HEK293 (cell line): ENCODE results near the gene SOX2.
A peak's percentile ranks its signal among the peaks of the same experiment; 100 is the strongest.

Source experiments
- CTCF ChIA-PET: fragments of 350-600 bp; formaldehyde crosslinking; extraction: SDS; loops from one replicate; lab custom pipeline; 2021; ENCODE audit warnings: antibody characterized with exemption; lab: Yijun Ruan, JAX
- POLR2A ChIA-PET: fragments of 300-600 bp; formaldehyde crosslinking; extraction: SDS; loops from one replicate; lab custom pipeline; 2020; ENCODE audit warnings: antibody characterized with exemption, inconsistent platforms; lab: Yijun Ruan, JAX
- H3K27ac ChIP-seq: fragments of 200-500 bp; sonication (Bioruptor generic); 2 replicates; pipeline ENCODE4 v1.5.1; 2014; ENCODE audit warnings: low read depth, low read length, control low read depth, inconsistent platforms; ENCODE audit errors: extremely low read depth
- H3K36me3 ChIP-seq, 2 experiments: fragments of 200-500 bp in 1 of 2; sonication (Bioruptor generic) in 1 of 2; 1 replicate in 1 of 2; 2 replicates in 1 of 2; pipeline ENCODE4 v1.5.1; 2014 to 2017; ENCODE audit warnings: inconsistent platforms in 2 of 2, low read length in 2 of 2; ENCODE audit not compliant: control insufficient read depth in 2 of 2, insufficient read depth in 1 of 2
- H3K4me1 ChIP-seq: fragments of 200-500 bp; sonication (Bioruptor generic); 2 replicates; pipeline ENCODE4 v1.5.1; 2014; ENCODE audit warnings: mild to moderate bottlenecking, low read length, inconsistent platforms; ENCODE audit not compliant: control insufficient read depth, insufficient read depth
- H3K4me3 ChIP-seq: 2 replicates; pipeline ENCODE4 v1.5.1; 2011; ENCODE audit warnings: low read depth, mild to moderate bottlenecking, control low read depth, low read length, moderate library complexity
- H3K9me3 ChIP-seq: fragments of 200-500 bp; sonication (Bioruptor generic); 2 replicates; pipeline ENCODE4 v1.5.1; 2014; ENCODE audit warnings: low read depth, low read length, inconsistent platforms; ENCODE audit not compliant: control insufficient read depth, insufficient read depth
- EGR2 ChIP-seq: fragments of 450-650 bp; formaldehyde crosslinking; IDR thresholded peaks from 2 replicates; pipeline ENCODE4 v1.5.1; 2016; ENCODE audit warnings: low read depth, missing biosample characterization, missing genetic modification characterization
- OVOL3 ChIP-seq: fragments of 450-650 bp; formaldehyde crosslinking; IDR thresholded peaks from 2 replicates; pipeline ENCODE4 v1.5.1; 2016; ENCODE audit warnings: missing biosample characterization, missing genetic modification characterization
- RBAK ChIP-seq: fragments of 450-650 bp; formaldehyde crosslinking; IDR thresholded peaks from 2 replicates; pipeline ENCODE4 v1.5.1; 2016; ENCODE audit warnings: missing biosample characterization, missing genetic modification characterization
- ZBTB17 ChIP-seq: fragments of 450-650 bp; formaldehyde crosslinking; IDR thresholded peaks from 2 replicates; pipeline ENCODE4 v1.5.1; 2016; ENCODE audit warnings: missing biosample characterization, missing genetic modification characterization
- ZBTB20 ChIP-seq: fragments of 450-650 bp; formaldehyde crosslinking; IDR thresholded peaks from 2 replicates; pipeline ENCODE4 v1.5.1; 2016; ENCODE audit warnings: missing biosample characterization, missing genetic modification characterization
- ZEB2 ChIP-seq: fragments of 450-650 bp; formaldehyde crosslinking; IDR thresholded peaks from 2 replicates; pipeline ENCODE4 v1.5.1; 2016; ENCODE audit warnings: missing biosample characterization, missing genetic modification characterization
- ZFHX2 ChIP-seq: fragments of 450-650 bp; formaldehyde crosslinking; conservative IDR thresholded peaks from 2 replicates; pipeline ENCODE4 v1.5.1; 2016; ENCODE audit warnings: missing biosample characterization, missing genetic modification characterization
- ZNF121 ChIP-seq: fragments of 450-650 bp; formaldehyde crosslinking; IDR thresholded peaks from 2 replicates; pipeline ENCODE4 v1.5.1; 2016; ENCODE audit warnings: missing biosample characterization, missing genetic modification characterization
- ZNF157 ChIP-seq: fragments of 450-650 bp; formaldehyde crosslinking; IDR thresholded peaks from 2 replicates; pipeline ENCODE4 v1.5.1; 2016; ENCODE audit warnings: missing biosample characterization, missing genetic modification characterization
- ZNF2 ChIP-seq: fragments of 450-650 bp; formaldehyde crosslinking; IDR thresholded peaks from 2 replicates; pipeline ENCODE4 v1.5.1; 2016; ENCODE audit warnings: missing biosample characterization, missing genetic modification characterization
- ZNF335 ChIP-seq: fragments of 450-650 bp; formaldehyde crosslinking; conservative IDR thresholded peaks from 2 replicates; pipeline ENCODE4 v1.5.1; 2016; ENCODE audit warnings: missing biosample characterization, missing genetic modification characterization
- ZNF394 ChIP-seq: fragments of 450-650 bp; formaldehyde crosslinking; IDR thresholded peaks from 2 replicates; pipeline ENCODE4 v1.5.1; 2016; ENCODE audit warnings: missing biosample characterization, missing genetic modification characterization, mild to moderate bottlenecking, moderate library complexity, borderline replicate concordance
- ZNF433 ChIP-seq: fragments of 450-650 bp; formaldehyde crosslinking; IDR thresholded peaks from 2 replicates; pipeline ENCODE4 v1.5.1; 2016; ENCODE audit warnings: missing biosample characterization, missing genetic modification characterization, low read depth
- ZNF571 ChIP-seq: fragments of 450-650 bp; formaldehyde crosslinking; IDR thresholded peaks from 2 replicates; pipeline ENCODE4 v1.5.0; 2017; ENCODE audit warnings: missing biosample characterization, missing genetic modification characterization
- ZNF596 ChIP-seq: fragments of 450-650 bp; IDR thresholded peaks from 2 replicates; pipeline ENCODE4 v1.5.0; 2018; ENCODE audit warnings: missing biosample characterization, mild to moderate bottlenecking, missing genetic modification characterization, moderate library complexity
- ZNF626 ChIP-seq: fragments of 450-650 bp; sonication (Bioruptor Pico); formaldehyde crosslinking; IDR thresholded peaks from 2 replicates; pipeline ENCODE4 v1.5.1; 2018; ENCODE audit warnings: missing biosample characterization, missing genetic modification characterization, inconsistent platforms
- ZNF660 ChIP-seq: fragments of 450-650 bp; IDR thresholded peaks from 2 replicates; pipeline ENCODE4 v1.5.1; 2018; ENCODE audit warnings: missing biosample characterization, mild to moderate bottlenecking, missing genetic modification characterization
- ZNF664 ChIP-seq: fragments of 450-650 bp; formaldehyde crosslinking; IDR thresholded peaks from 2 replicates; pipeline ENCODE4 v1.5.1; 2016; ENCODE audit warnings: missing biosample characterization, missing genetic modification characterization
- ZNF670 ChIP-seq: fragments of 450-650 bp; formaldehyde crosslinking; IDR thresholded peaks from 2 replicates; pipeline ENCODE4 v1.5.1; 2016; ENCODE audit warnings: missing biosample characterization, missing genetic modification characterization, low read depth
- ZSCAN23 ChIP-seq: fragments of 450-650 bp; formaldehyde crosslinking; IDR thresholded peaks from 2 replicates; pipeline ENCODE4 v1.5.1; 2016; ENCODE audit warnings: missing biosample characterization, missing genetic modification characterization
- TF ChIP-seq, protein P1 (sequence below): fragments of 450-650 bp; formaldehyde crosslinking; IDR thresholded peaks from 2 replicates; pipeline ENCODE4 v1.5.1; 2016; ENCODE audit warnings: missing biosample characterization, missing genetic modification characterization, low read depth
- TF ChIP-seq, protein P2 (sequence below): fragments of 450-650 bp; formaldehyde crosslinking; IDR thresholded peaks from 2 replicates; pipeline ENCODE4 v1.5.1; 2016; ENCODE audit warnings: missing biosample characterization, missing genetic modification characterization

SOX2 gene

DNA sequence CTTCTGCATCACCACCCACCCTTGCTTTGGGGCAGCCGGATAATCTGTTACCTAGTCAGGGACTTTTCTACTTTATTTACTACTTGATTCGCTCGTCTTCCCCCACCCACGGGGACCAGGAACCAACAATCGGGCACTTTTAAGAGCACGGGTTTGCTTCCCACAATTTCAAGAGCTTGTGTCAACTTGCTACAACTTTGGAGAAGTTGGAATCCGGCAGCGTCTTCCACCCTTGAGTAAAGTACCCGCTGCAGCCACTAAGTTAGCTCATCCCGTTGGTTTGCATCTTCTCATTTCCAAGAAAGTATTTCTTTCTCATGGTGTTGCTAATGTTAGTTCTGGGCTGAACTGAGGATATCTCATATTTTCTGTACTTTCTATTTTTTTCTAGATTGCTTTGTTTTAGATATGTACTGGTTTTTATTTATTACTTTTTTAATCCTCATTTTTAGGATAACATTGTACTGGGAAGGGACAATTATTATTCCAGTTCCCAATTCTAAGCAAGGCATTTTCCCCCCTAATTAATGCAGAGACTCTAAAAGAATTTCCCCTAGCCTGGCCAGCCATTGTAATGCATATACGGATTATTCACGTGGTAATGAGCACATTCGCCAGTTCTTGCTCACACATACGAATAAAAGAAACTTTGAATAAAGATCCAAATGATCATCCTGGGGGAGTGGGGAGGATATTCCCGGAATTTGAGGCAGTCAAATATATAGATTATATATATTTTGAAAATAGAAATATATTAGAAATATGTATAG, 4.0 kb downstream of the SOX2 start:
- ChIA-PET CTCF (no interaction called here), POLR2A (no interaction called here)
- peak overlapping the region; percentile 71 for H3K27ac ChIP-seq
- no peaks in the 10 kb centered on the region for H3K9me3 ChIP-seq
- TF ChIP-seq ZNF596 (tag by site-specific recombination) (no peak), ZNF660 (peak; percentile 28; the same call in 1 of the 2 replicates), ZNF626 (tag by site-specific recombination) (no peak), ZNF335 (0 out of 2 replicates have a peak, but pooled peaks have one; percentile 18), ZBTB20 (no peak), EGR2 (tag by site-specific recombination) (0 out of 2 replicates have a peak, but pooled peaks have one; percentile 19), ZNF664 (0 out of 2 replicates have a peak, but pooled peaks have one; percentile 24), ZBTB17 (tag by site-specific recombination) (0 out of 2 replicates have a peak, but pooled peaks have one; percentile 5), ZNF121 (tag by site-specific recombination) (no peak), ZFHX2 (peak; percentile 61), ZNF571 (tag by site-specific recombination) (no peak), ZNF157 (no peak), ZNF394 (tag by site-specific recombination) (no peak), ZEB2 (tag by site-specific recombination) (no peak), OVOL3 (tag by site-specific recombination) (no peak)
- TF ChIP-seq, protein P1, sequence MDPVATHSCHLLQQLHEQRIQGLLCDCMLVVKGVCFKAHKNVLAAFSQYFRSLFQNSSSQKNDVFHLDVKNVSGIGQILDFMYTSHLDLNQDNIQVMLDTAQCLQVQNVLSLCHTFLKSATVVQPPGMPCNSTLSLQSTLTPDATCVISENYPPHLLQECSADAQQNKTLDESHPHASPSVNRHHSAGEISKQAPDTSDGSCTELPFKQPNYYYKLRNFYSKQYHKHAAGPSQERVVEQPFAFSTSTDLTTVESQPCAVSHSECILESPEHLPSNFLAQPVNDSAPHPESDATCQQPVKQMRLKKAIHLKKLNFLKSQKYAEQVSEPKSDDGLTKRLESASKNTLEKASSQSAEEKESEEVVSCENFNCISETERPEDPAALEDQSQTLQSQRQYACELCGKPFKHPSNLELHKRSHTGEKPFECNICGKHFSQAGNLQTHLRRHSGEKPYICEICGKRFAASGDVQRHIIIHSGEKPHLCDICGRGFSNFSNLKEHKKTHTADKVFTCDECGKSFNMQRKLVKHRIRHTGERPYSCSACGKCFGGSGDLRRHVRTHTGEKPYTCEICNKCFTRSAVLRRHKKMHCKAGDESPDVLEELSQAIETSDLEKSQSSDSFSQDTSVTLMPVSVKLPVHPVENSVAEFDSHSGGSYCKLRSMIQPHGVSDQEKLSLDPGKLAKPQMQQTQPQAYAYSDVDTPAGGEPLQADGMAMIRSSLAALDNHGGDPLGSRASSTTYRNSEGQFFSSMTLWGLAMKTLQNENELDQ (tag by site-specific recombination), result no peak
- TF ChIP-seq, protein P2, sequence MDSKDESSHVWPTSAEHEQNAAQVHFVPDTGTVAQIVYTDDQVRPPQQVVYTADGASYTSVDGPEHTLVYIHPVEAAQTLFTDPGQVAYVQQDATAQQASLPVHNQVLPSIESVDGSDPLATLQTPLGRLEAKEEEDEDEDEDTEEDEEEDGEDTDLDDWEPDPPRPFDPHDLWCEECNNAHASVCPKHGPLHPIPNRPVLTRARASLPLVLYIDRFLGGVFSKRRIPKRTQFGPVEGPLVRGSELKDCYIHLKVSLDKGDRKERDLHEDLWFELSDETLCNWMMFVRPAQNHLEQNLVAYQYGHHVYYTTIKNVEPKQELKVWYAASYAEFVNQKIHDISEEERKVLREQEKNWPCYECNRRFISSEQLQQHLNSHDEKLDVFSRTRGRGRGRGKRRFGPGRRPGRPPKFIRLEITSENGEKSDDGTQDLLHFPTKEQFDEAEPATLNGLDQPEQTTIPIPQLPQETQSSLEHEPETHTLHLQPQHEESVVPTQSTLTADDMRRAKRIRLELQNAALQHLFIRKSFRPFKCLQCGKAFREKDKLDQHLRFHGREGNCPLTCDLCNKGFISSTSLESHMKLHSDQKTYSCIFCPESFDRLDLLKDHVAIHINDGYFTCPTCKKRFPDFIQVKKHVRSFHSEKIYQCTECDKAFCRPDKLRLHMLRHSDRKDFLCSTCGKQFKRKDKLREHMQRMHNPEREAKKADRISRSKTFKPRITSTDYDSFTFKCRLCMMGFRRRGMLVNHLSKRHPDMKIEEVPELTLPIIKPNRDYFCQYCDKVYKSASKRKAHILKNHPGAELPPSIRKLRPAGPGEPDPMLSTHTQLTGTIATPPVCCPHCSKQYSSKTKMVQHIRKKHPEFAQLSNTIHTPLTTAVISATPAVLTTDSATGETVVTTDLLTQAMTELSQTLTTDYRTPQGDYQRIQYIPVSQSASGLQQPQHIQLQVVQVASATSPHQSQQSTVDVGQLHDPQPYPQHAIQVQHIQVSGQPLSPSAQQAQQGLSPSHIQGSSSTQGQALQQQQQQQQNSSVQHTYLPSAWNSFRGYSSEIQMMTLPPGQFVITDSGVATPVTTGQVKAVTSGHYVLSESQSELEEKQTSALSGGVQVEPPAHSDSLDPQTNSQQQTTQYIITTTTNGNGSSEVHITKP, result peak; percentile 69
- peaks cover 10% of the 10 kb centered on the region for H3K4me1 ChIP-seq
- H3K4me3 ChIP-seq, result peak overlapping the region; percentile 29
- no peaks in the 10 kb centered on the region for H3K36me3 ChIP-seq

DNA sequence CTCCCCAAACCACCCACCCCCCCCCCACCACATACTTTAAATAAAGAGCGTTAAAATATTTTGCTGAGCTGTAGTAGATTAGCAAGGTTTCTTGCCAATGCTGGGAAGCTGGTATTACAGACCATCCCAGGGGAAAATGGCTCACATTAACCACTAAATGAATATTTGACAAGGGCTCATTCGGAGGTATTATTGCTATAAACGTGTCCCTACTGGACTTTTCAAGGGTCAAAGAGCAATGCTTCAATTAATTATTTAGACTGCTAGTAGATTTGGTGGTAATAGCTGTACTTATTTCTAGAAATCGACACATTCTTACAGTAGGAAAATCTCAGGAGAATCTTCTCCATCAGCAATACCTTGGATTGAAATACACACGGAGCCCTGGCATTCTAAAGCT, 5.2 kb downstream of the SOX2 start:
- Histone ChIP-seq H3K27ac (no peak overlapping the region), H3K9me3 (no peaks in the 10 kb centered on the region), H3K36me3 (no peaks in the 10 kb centered on the region), H3K4me1 (peaks cover 5% of the 10 kb centered on the region; the same call in 1 of the 2 replicates), H3K4me3 (no peak overlapping the region)
- ChIA-PET POLR2A (no interaction called here), CTCF (no interaction called here)
- TF ChIP-seq ZNF670 (no peak), ZNF433 (tag by site-specific recombination) (no peak), RBAK (tag by site-specific recombination) (no peak), ZSCAN23 (no peak), ZNF2 (tag by site-specific recombination) (no peak), ZFHX2 (no peak), ZNF664 (0 out of 2 replicates have a peak, but pooled peaks have one; percentile 22)
